HUES48 (cell line): ENCODE results near the gene UBTF.

Experiments used
- H3K27ac ChIP-seq: one replicate; pipeline ENCODE4 v1.7.0; 2013; ENCODE audit warnings: low read depth, low read length, inconsistent platforms
- H3K27me3 ChIP-seq: 2 replicates; pipeline ENCODE4 v1.6.1; 2013; ENCODE audit warnings: mild to moderate bottlenecking, low read length; ENCODE audit not compliant: control insufficient read depth, insufficient read depth
- H3K36me3 ChIP-seq: 2 replicates; pipeline ENCODE4 v1.6.1; 2013; ENCODE audit warnings: low read length; ENCODE audit not compliant: control insufficient read depth, insufficient read depth
- H3K4me1 ChIP-seq: 2 replicates; pipeline ENCODE4 v1.6.1; 2013; ENCODE audit warnings: mild to moderate bottlenecking, low read length; ENCODE audit not compliant: control insufficient read depth, insufficient read depth
- H3K4me3 ChIP-seq: 2 replicates; pipeline ENCODE4 v1.5.1; 2013; ENCODE audit warnings: mild to moderate bottlenecking, low read depth, low read length
- H3K9ac ChIP-seq: 2 replicates; pipeline ENCODE4 v1.6.1; 2013; ENCODE audit warnings: mild to moderate bottlenecking, low read depth, low read length, moderate library complexity
- H3K9me3 ChIP-seq: 2 replicates; pipeline ENCODE4 v1.6.1; 2013; ENCODE audit warnings: low read length; ENCODE audit not compliant: control insufficient read depth, insufficient read depth

The UBTF gene

GRCh38 chr17:44176671-44177501 is 42.6 kb downstream of the UBTF start:
- Histone ChIP-seq H3K27ac (no peak overlapping the region), H3K9ac (no peak overlapping the region), H3K36me3 (peaks cover 30% of the 10 kb centered on the region), H3K9me3 (0 out of 2 replicates have a peak, but pooled peaks cover 2% of the 10 kb centered on the region), H3K4me3 (no peak overlapping the region), H3K27me3 (no peaks in the 10 kb centered on the region), H3K4me1 (0 out of 2 replicates have a peak, but pooled peaks cover 4% of the 10 kb centered on the region)

GRCh38 chr17:44176257-44176656 is 43.2 kb downstream of the UBTF start:
- Histone ChIP-seq H3K36me3 (peaks cover 25% of the 10 kb centered on the region), H3K27ac (no peak overlapping the region), H3K9ac (no peak overlapping the region)

GRCh38 chr17:44174427-44174826 is 45.0 kb downstream of the UBTF start:
- Histone ChIP-seq H3K9me3 (no peaks in the 10 kb centered on the region), H3K27ac (no peak overlapping the region), H3K36me3 (peaks cover 25% of the 10 kb centered on the region), H3K4me1 (peaks cover 16% of the 10 kb centered on the region; the same call in 1 of the 2 replicates), H3K27me3 (no peaks in the 10 kb centered on the region), H3K9ac (no peak overlapping the region), H3K4me3 (no peak overlapping the region)

More at GRCh38 chr17:44176257-44176656, 43.2 kb downstream of the UBTF start:
- Histone ChIP-seq H3K9me3 (no peaks in the 10 kb centered on the region), H3K27me3 (no peaks in the 10 kb centered on the region), H3K4me3 (no peak overlapping the region), H3K4me1 (0 out of 2 replicates have a peak, but pooled peaks cover 4% of the 10 kb centered on the region)

GRCh38 chr17:44171931-44172455 is 47.5 kb downstream of the UBTF start:
- Histone ChIP-seq H3K9ac (no peak overlapping the region), H3K27ac (no peak overlapping the region), H3K36me3 (peaks cover 11% of the 10 kb centered on the region), H3K9me3 (no peaks in the 10 kb centered on the region), H3K4me3 (no peak overlapping the region), H3K4me1 (peaks cover 16% of the 10 kb centered on the region; the same call in 1 of the 2 replicates), H3K27me3 (no peaks in the 10 kb centered on the region)

- no peak within 1 kb of the TSS for H3K4me3 ChIP-seq
- peaks cover 16% of the 10 kb centered on the region; the same call in 1 of the 2 replicates for H3K4me1 ChIP-seq
- no peaks in the 10 kb centered on the region for H3K27me3 ChIP-seq
- 0 out of 2 replicates have a peak, but pooled peaks cover 2% of the 10 kb centered on the region for H3K36me3 ChIP-seq
- H3K9me3 ChIP-seq: no peaks in the 10 kb centered on the region
- peak within 1 kb of the TSS; percentile 73 for H3K27ac ChIP-seq
- no peak within 1 kb of the TSS for H3K9ac ChIP-seq
These were observed 48.8 kb downstream of the UBTF start, which contains the start of gene ASB16 for GRCh38 chr17:44170499-44171201. TSS of gene ASB16 (plus strand) at chr17:44170704. CDS start at chr17:44170790, 86 bp downstream.

GRCh38 chr17:44170135-44170498 is 49.4 kb downstream of the UBTF start:
- no peak overlapping the region for H3K4me3 ChIP-seq
- H3K4me1 ChIP-seq: peaks cover 16% of the 10 kb centered on the region; the same call in 1 of the 2 replicates
- no peak overlapping the region for H3K9ac ChIP-seq
- peak overlapping the region; percentile 73 for H3K27ac ChIP-seq
- no peaks in the 10 kb centered on the region for H3K9me3 ChIP-seq
- no peaks in the 10 kb centered on the region for H3K27me3 ChIP-seq
- H3K36me3 ChIP-seq: no peaks in the 10 kb centered on the region

GRCh38 chr17:44167181-44167861 is 52.2 kb downstream of the UBTF start:
- H3K4me1 ChIP-seq: peaks cover 16% of the 10 kb centered on the region; the same call in 1 of the 2 replicates
- no peaks in the 10 kb centered on the region for H3K27me3 ChIP-seq
- H3K36me3 ChIP-seq: peaks cover 4% of the 10 kb centered on the region
- H3K9me3 ChIP-seq: no peaks in the 10 kb centered on the region
- H3K4me3 ChIP-seq: no peak overlapping the region
- H3K27ac ChIP-seq: no peak overlapping the region
- no peak overlapping the region for H3K9ac ChIP-seq

- H3K27ac ChIP-seq: no peak overlapping the region
- no peak overlapping the region for H3K4me3 ChIP-seq
- H3K9me3 ChIP-seq: no peaks in the 10 kb centered on the region
- H3K4me1 ChIP-seq: no peaks in the 10 kb centered on the region
- H3K27me3 ChIP-seq: no peaks in the 10 kb centered on the region
- H3K36me3 ChIP-seq: peaks cover 28% of the 10 kb centered on the region
- H3K9ac ChIP-seq: no peak overlapping the region
These were observed 55.0 kb downstream of the UBTF start for GRCh38 chr17:44164476-44164875.

- Histone ChIP-seq H3K36me3 (peaks cover 58% of the 10 kb centered on the region), H3K4me1 (no peaks in the 10 kb centered on the region), H3K27me3 (no peaks in the 10 kb centered on the region), H3K9me3 (no peaks in the 10 kb centered on the region), H3K9ac (no peak overlapping the region), H3K27ac (no peak overlapping the region), H3K4me3 (no peak overlapping the region)
These were observed 59.8 kb downstream of the UBTF start for GRCh38 chr17:44159519-44160210.

- Histone ChIP-seq H3K9ac (no peak overlapping the region), H3K36me3 (peaks cover 65% of the 10 kb centered on the region), H3K9me3 (no peaks in the 10 kb centered on the region), H3K4me1 (no peaks in the 10 kb centered on the region), H3K27me3 (no peaks in the 10 kb centered on the region), H3K27ac (no peak overlapping the region), H3K4me3 (no peak overlapping the region)
These were observed 64.0 kb downstream of the UBTF start for GRCh38 chr17:44155488-44155887.
